HCT116 (cell line): ENCODE data around the gene KCNQ1OT1. TPM values are rescaled to one million over a fixed set of nuclear protein-coding genes. Genes with fewer than 3 reads are reported as not detected.

Experiments
- ATAC-seq: fragments of 200-7000 bp; cut with Tn5 transposase; 2 replicates; pipeline ENCODE4 v1.9.1; 2020; ENCODE audit warnings: mild to moderate bottlenecking, moderate library complexity
- BruUV-seq: library from RNA; stranded (reverse); fragments of 400-500 nt; replicated peaks from 2 replicates; lab custom pipeline; 2021; lab: Mats Ljungman, UMichigan
- CTCF ChIA-PET: fragments of 300-600 bp; sonication (Branson Sonifier 250); formaldehyde crosslinking; loops from one replicate; lab custom pipeline; 2021; ENCODE audit warnings: antibody characterized with exemption; lab: Charles Lee
- POLR2A ChIA-PET: fragments of 300-600, 350-600 bp; sonication (Branson Sonifier 250); formaldehyde crosslinking; loops from one replicate; lab custom pipeline; 2021; ENCODE audit warnings: antibody characterized with exemption; lab: Charles Lee
- RAD21 ChIA-PET, 2 experiments: fragments of 300-600 bp; sonication (Branson Sonifier 250); formaldehyde crosslinking; loops; one replicate each; lab custom pipeline; 2023; ENCODE audit warnings: low total read pairs in 2 of 2; ENCODE audit not compliant: uncharacterized antibody in 2 of 2, unreplicated experiment in 2 of 2, low non-redundant PET in 1 of 2; lab: Charles Lee
- DNase-seq: peaks from one replicate; pipeline ENCODE4 v3.0.0-alpha.2; 2010; ENCODE audit warnings: low read depth, low spot score
- H2AFZ ChIP-seq: fragments of 200-600 bp; shearing (Covaris generic), sonication (generic); 2 replicates; pipeline ENCODE4 v1.6.1; 2017; ENCODE audit warnings: low read depth, mixed run types, mixed read lengths, antibody characterized with exemption, low read length; ENCODE audit not compliant: poor library complexity, severe bottlenecking
- H3K27ac ChIP-seq: 2 replicates; pipeline ENCODE4 v1.5.1; 2012; ENCODE audit warnings: low read depth, low read length
- H3K27me3 ChIP-seq: fragments of 200-600 bp; sonication (generic); 2 replicates; pipeline ENCODE4 v1.6.1; 2016; ENCODE audit warnings: mixed run types, low read length, mixed read lengths; ENCODE audit not compliant: insufficient read depth
- H3K36me3 ChIP-seq, 2 experiments: fragments of 200-500 bp in 1 of 2; fragments of 200-600 bp in 1 of 2; sonication (Bioruptor generic) in 1 of 2; sonication (generic) in 1 of 2; 2 replicates each; pipeline versions ENCODE4 v1.5.1 to v1.6.1; 2014 to 2016; ENCODE audit warnings: low read length in 2 of 2, inconsistent platforms in 1 of 2, mixed read lengths in 1 of 2, mixed run types in 1 of 2; ENCODE audit not compliant: insufficient read depth in 2 of 2, control insufficient read depth in 1 of 2
- H3K4me1 ChIP-seq, 2 experiments: fragments of 200-600 bp in 1 of 2; sonication (generic) in 1 of 2; 2 replicates each; pipeline versions ENCODE4 v1.5.1 to v1.6.1; 2012 to 2017; ENCODE audit warnings: low read length in 2 of 2, inconsistent platforms in 1 of 2, mild to moderate bottlenecking in 1 of 2, mixed read lengths in 1 of 2, mixed run types in 1 of 2, moderate library complexity in 1 of 2; ENCODE audit not compliant: insufficient read depth in 2 of 2, control insufficient read depth in 1 of 2
- H3K4me2 ChIP-seq: fragments of 200-600 bp; sonication (generic); 2 replicates; pipeline ENCODE4 v1.6.1; 2017; ENCODE audit warnings: mixed run types, low read length, mixed read lengths
- H3K4me3 ChIP-seq, 2 experiments: fragments of 200-600 bp in 1 of 2; sonication (generic) in 1 of 2; replicated peaks in 1 of 2; 2 replicates each; pipeline ENCODE4 v1.5.1; 2011 to 2016; ENCODE audit warnings: low read length in 2 of 2, control low read depth in 1 of 2, low read depth in 1 of 2, mild to moderate bottlenecking in 1 of 2, mixed read lengths in 1 of 2, mixed run types in 1 of 2
- H3K79me2 ChIP-seq: fragments of 200-600 bp; sonication (generic); 2 replicates; pipeline ENCODE4 v1.6.1; 2017; ENCODE audit warnings: mild to moderate bottlenecking, mixed run types, low read length, moderate library complexity, mixed read lengths; ENCODE audit not compliant: insufficient read depth
- H3K9ac ChIP-seq: fragments of 200-600 bp; sonication (generic); 2 replicates; pipeline ENCODE4 v1.6.1; 2016; ENCODE audit warnings: low read length, mixed read lengths
- H3K9me2 ChIP-seq: fragments of 200-600 bp; sonication (generic), shearing (Covaris generic); 2 replicates; pipeline ENCODE4 v1.6.1; 2017; ENCODE audit warnings: mixed run types, mild to moderate bottlenecking, moderate library complexity; ENCODE audit not compliant: insufficient read depth
- H3K9me3 ChIP-seq, 2 experiments: fragments of 200-500 bp in 1 of 2; fragments of 200-600 bp in 1 of 2; sonication (Bioruptor generic) in 1 of 2; sonication (generic) in 1 of 2; 2 replicates each; pipeline ENCODE4 v1.6.1; 2014 to 2017; ENCODE audit warnings: low read length in 2 of 2, mixed read lengths in 2 of 2, inconsistent platforms in 1 of 2, low read depth in 1 of 2, mild to moderate bottlenecking in 1 of 2, mixed run types in 1 of 2, moderate library complexity in 1 of 2; ENCODE audit not compliant: control insufficient read depth in 1 of 2, insufficient read depth in 1 of 2
- H4K20me1 ChIP-seq: fragments of 200-600 bp; sonication (generic), shearing (Covaris generic); 2 replicates; pipeline ENCODE4 v1.6.1; 2017; ENCODE audit warnings: mixed run types, mild to moderate bottlenecking, moderate library complexity; ENCODE audit not compliant: insufficient read depth
- ATF3 ChIP-seq: IDR thresholded peaks from 2 replicates; pipeline ENCODE4 v1.6.1; 2012
- CBX3 ChIP-seq: IDR thresholded peaks from 2 replicates; pipeline ENCODE4 v1.6.1; 2012; ENCODE audit warnings: low read depth
- CEBPB ChIP-seq: IDR thresholded peaks from 2 replicates; pipeline ENCODE4 v1.6.1; 2012; ENCODE audit warnings: low read depth
- CTCF ChIP-seq, 3 experiments: fragments of 200-600 bp in 1 of 3; sonication (generic) in 1 of 3; IDR thresholded peaks in 2 of 3; conservative IDR thresholded peaks in 1 of 3; 2 replicates each; pipeline ENCODE4 v1.5.1; 2012 to 2017; ENCODE audit warnings: low read depth in 2 of 3, low read length in 2 of 3, antibody characterized with exemption in 1 of 3, borderline replicate concordance in 1 of 3, control low read depth in 1 of 3, mild to moderate bottlenecking in 1 of 3, mixed read lengths in 1 of 3, mixed run types in 1 of 3, moderate library complexity in 1 of 3; ENCODE audit not compliant: insufficient read depth in 1 of 3
- EGR1 ChIP-seq: IDR thresholded peaks from 2 replicates; pipeline ENCODE4 v1.6.1; 2012; ENCODE audit warnings: low read depth
- ELF1 ChIP-seq: IDR thresholded peaks from 2 replicates; pipeline ENCODE4 v1.6.1; 2012; ENCODE audit warnings: low read depth, borderline replicate concordance
- EZH2 ChIP-seq: fragments of 200-600 bp; sonication (generic); IDR thresholded peaks from 2 replicates; pipeline ENCODE4 v1.6.1; 2017; ENCODE audit warnings: antibody characterized with exemption, mixed run types
- EZH2phosphoT487 ChIP-seq: fragments of 200-600 bp; IDR thresholded peaks from 2 replicates; pipeline ENCODE4 v1.6.1; 2018; ENCODE audit warnings: antibody characterized with exemption, borderline replicate concordance
- FOSL1 ChIP-seq: IDR thresholded peaks from 2 replicates; pipeline ENCODE4 v1.6.1; 2012; ENCODE audit warnings: low read depth
- JUND ChIP-seq: IDR thresholded peaks from 2 replicates; pipeline ENCODE4 v1.6.1; 2012
- MAX ChIP-seq: IDR thresholded peaks from 2 replicates; pipeline ENCODE4 v1.6.1; 2012
- POLR2A ChIP-seq: IDR thresholded peaks from 2 replicates; pipeline ENCODE4 v1.7.0; 2011; ENCODE audit warnings: borderline replicate concordance; ENCODE audit not compliant: insufficient read depth, insufficient read length; ENCODE audit errors: extremely low read depth
- POLR2AphosphoS5 ChIP-seq: IDR thresholded peaks from 2 replicates; pipeline ENCODE4 v1.6.1; 2011; ENCODE audit warnings: mild to moderate bottlenecking, low read depth, low read length, moderate library complexity
- RAD21 ChIP-seq: IDR thresholded peaks from 2 replicates; pipeline ENCODE4 v1.6.1; 2012; ENCODE audit warnings: low read depth, mild to moderate bottlenecking
- SIN3A ChIP-seq: IDR thresholded peaks from 2 replicates; pipeline ENCODE4 v1.6.1; 2012; ENCODE audit warnings: low read depth
- SP1 ChIP-seq: IDR thresholded peaks from 2 replicates; pipeline ENCODE4 v1.6.1; 2012; ENCODE audit warnings: low read depth
- SRF ChIP-seq: IDR thresholded peaks from 2 replicates; pipeline ENCODE4 v1.6.1; 2012; ENCODE audit warnings: low read depth
- TCF7L2 ChIP-seq: IDR thresholded peaks from 2 replicates; pipeline ENCODE4 v1.7.0; 2011; ENCODE audit warnings: borderline replicate concordance, inconsistent platforms; ENCODE audit not compliant: insufficient read depth, insufficient read length; ENCODE audit errors: extremely low read depth
- ZBTB33 ChIP-seq: IDR thresholded peaks from 2 replicates; pipeline ENCODE4 v1.6.1; 2011; ENCODE audit warnings: mild to moderate bottlenecking, low read length, moderate library complexity; ENCODE audit not compliant: insufficient replicate concordance; ENCODE audit errors: extremely low read depth
- ZFX ChIP-seq: fragments of 450-650 bp; IDR thresholded peaks from 2 replicates; pipeline ENCODE4 v1.6.1; 2017
- intact Hi-C: fragments of 100-400 bp; cut with micrococcal nuclease; formaldehyde crosslinking; loops from 2 replicates; pipeline ENCODE4 v1.10.0; 2022
- total RNA-seq: library from RNA; stranded (reverse); gene quantifications from one replicate; pipeline ENCODE4 v1.2.1, GENCODE V29; 2021; ENCODE audit not compliant: unreplicated experiment

The KCNQ1OT1 gene
- total RNA-seq, 1 experiment from 2014 or later: 1.1 TPM

- Histone ChIP-seq H3K27ac (no peak overlapping the region), H3K27me3 (no peaks in the 10 kb centered on the region), H3K9me3 (no peaks in the 10 kb centered on the region), H3K4me3 (no peak overlapping the region), H3K4me2 (no peak overlapping the region), H3K9me2 (no peaks in the 10 kb centered on the region), H3K9ac (no peak overlapping the region), H2AFZ (no peak overlapping the region), H3K36me3 (no peaks in the 10 kb centered on the region), H4K20me1 (no peaks in the 10 kb centered on the region), H3K4me1 (no peaks in the 10 kb centered on the region), H3K79me2 (no peaks in the 10 kb centered on the region)
- ATAC-seq: no peak
- CTCF ChIA-PET: no interaction called here
- RAD21 ChIA-PET: no interaction called here
- no peak for DNase-seq
- intact Hi-C loops: no loop called here
- BruUV-seq: no TSS peak
- POLR2A ChIA-PET: no interaction called here
- TF ChIP-seq SIN3A (no peak), ZBTB33 (no peak), MAX (no peak), SRF (no peak), EZH2 (no peak), JUND (no peak), RAD21 (no peak), ZFX (no peak), CBX3 (no peak), ELF1 (no peak), ATF3 (no peak), POLR2AphosphoS5 (no peak), CTCF (IDR thresholded peaks at IDR 0.05 in 2 of 3, conservative IDR thresholded peaks at IDR 0.05 in 1 of 3; ENCODE audit: borderline replicate concordance in 1 of 3, insufficient read depth in 1 of 3, low read depth in 2 of 3, low read length in 2 of 3) (no peak), EZH2phosphoT487 (no peak), EGR1 (no peak), SP1 (no peak), FOSL1 (no peak), TCF7L2 (no peak), CEBPB (no peak), POLR2A (no peak)
Measured at GRCh38 chr11:2612884-2613571, 86.8 kb downstream of the KCNQ1OT1 start.
